Endothelial cell of umbilical vein (primary cell): ENCODE data around the gene TDRD5. TPM values are rescaled to one million over a fixed set of nuclear protein-coding genes. Genes with fewer than 3 reads are reported as not detected.

Experiments used
- BruUV-seq: library from RNA; stranded (reverse); fragments of 400-500 nt; replicated peaks from 2 replicates; lab custom pipeline; 2021; lab: Mats Ljungman, UMichigan
- CTCF ChIA-PET: fragments of 300-600, 350-600 bp; sonication (Branson Sonifier 250); formaldehyde crosslinking; loops from one replicate; lab custom pipeline; 2021; ENCODE audit warnings: antibody characterized with exemption, inconsistent platforms; lab: Charles Lee
- POLR2A ChIA-PET: fragments of 300-600, 350-600 bp; sonication (Branson Sonifier 250); formaldehyde crosslinking; loops from one replicate; lab custom pipeline; 2021; ENCODE audit warnings: antibody characterized with exemption, inconsistent platforms; lab: Charles Lee
- DNase-seq: peaks from one replicate; pipeline ENCODE4 v3.0.0-alpha.2; 2011; ENCODE audit warnings: low read depth, low spot score
- FAIRE-seq: peaks from 2 replicates; lab custom pipeline; 2011; peaks lifted over from hg19 to GRCh38; lab: Jason Lieb, UNC
- H2AFZ ChIP-seq: 2 replicates; pipeline ENCODE4 v1.6.0; 2012; ENCODE audit warnings: low read depth, low read length, control low read depth, inconsistent platforms
- H3K27ac ChIP-seq: 2 replicates; pipeline ENCODE4 v1.5.1; 2011; ENCODE audit warnings: low read depth, mild to moderate bottlenecking, control low read depth, low read length, moderate library complexity; ENCODE audit not compliant: insufficient read depth
- H3K27me3 ChIP-seq, 2 experiments: 2 replicates each; pipeline versions ENCODE4 v1.6.0 to v1.6.1; 2011; ENCODE audit warnings: low read length in 2 of 2, mixed read lengths in 1 of 2; ENCODE audit not compliant: control insufficient read depth in 2 of 2, insufficient read depth in 2 of 2
- H3K36me3 ChIP-seq, 2 experiments: 2 replicates in 1 of 2; 3 replicates in 1 of 2; pipeline ENCODE4 v1.5.1; 2011; ENCODE audit warnings: low read length in 2 of 2, mild to moderate bottlenecking in 1 of 2, moderate library complexity in 1 of 2; ENCODE audit not compliant: control insufficient read depth in 2 of 2, insufficient read depth in 2 of 2; ENCODE audit errors: extremely low read depth in 1 of 2
- H3K4me1 ChIP-seq: 3 replicates; pipeline ENCODE4 v1.5.1; 2011; ENCODE audit warnings: mild to moderate bottlenecking, low read length; ENCODE audit not compliant: control insufficient read depth, insufficient read depth; ENCODE audit errors: extremely low read depth
- H3K4me2 ChIP-seq: 2 replicates; pipeline ENCODE4 v1.6.1; 2011; ENCODE audit warnings: low read length, control low read depth, mixed read lengths; ENCODE audit not compliant: insufficient read depth
- H3K4me3 ChIP-seq, 3 experiments: fragments of 200-600 bp in 1 of 3; sonication (generic), shearing (Covaris generic) in 1 of 3; replicated peaks in 1 of 3; 2 replicates each; pipeline ENCODE4 v1.5.1; 2011 to 2016; ENCODE audit warnings: control low read depth in 3 of 3, low read length in 3 of 3, mild to moderate bottlenecking in 2 of 3, inconsistent platforms in 1 of 3, low read depth in 1 of 3, moderate library complexity in 1 of 3; ENCODE audit not compliant: insufficient read depth in 1 of 3
- H3K79me2 ChIP-seq: 2 replicates; pipeline ENCODE4 v1.6.0; 2012; ENCODE audit warnings: low read length, inconsistent platforms; ENCODE audit not compliant: control insufficient read depth, insufficient read depth
- H3K9ac ChIP-seq: replicated peaks from 2 replicates; pipeline ENCODE3; 2011; ENCODE audit warnings: low read length, control low read depth; ENCODE audit not compliant: insufficient read depth; ENCODE audit errors: extremely low read depth
- H3K9me1 ChIP-seq: replicated peaks from 3 replicates; pipeline ENCODE4 v1.6.0; 2011; ENCODE audit warnings: mild to moderate bottlenecking, low read length; ENCODE audit not compliant: control insufficient read depth, insufficient read depth; ENCODE audit errors: extremely low read depth
- H3K9me3 ChIP-seq: replicated peaks from 2 replicates; pipeline ENCODE4 v1.5.1; 2012; ENCODE audit warnings: low read length, inconsistent platforms; ENCODE audit not compliant: control insufficient read depth, insufficient read depth
- H4K20me1 ChIP-seq: replicated peaks from 2 replicates; pipeline ENCODE3; 2011; ENCODE audit warnings: mild to moderate bottlenecking, low read length; ENCODE audit not compliant: control insufficient read depth, insufficient read depth; ENCODE audit errors: extremely low read depth
- CTCF ChIP-seq, 2 donors: IDR thresholded peaks; 1 replicate in 1 of 2; 2 replicates in 1 of 2; pipeline ENCODE4 v1.5.1; 2011; ENCODE audit warnings: low read length in 2 of 2, mild to moderate bottlenecking in 2 of 2, moderate library complexity in 2 of 2, control low read depth in 1 of 2, inconsistent platforms in 1 of 2, low read depth in 1 of 2; ENCODE audit not compliant: insufficient read depth in 1 of 2; ENCODE audit errors: extremely low read depth in 1 of 2
- EZH2 ChIP-seq: IDR thresholded peaks from 2 replicates; pipeline ENCODE4 v1.6.1; 2012; ENCODE audit warnings: borderline replicate concordance, low read depth, mild to moderate bottlenecking, moderate library complexity, low read length, inconsistent platforms; ENCODE audit not compliant: severe bottlenecking
- FOS ChIP-seq: IDR thresholded peaks from 2 replicates; pipeline ENCODE4 v1.6.1; 2011; ENCODE audit warnings: mild to moderate bottlenecking, low read length, moderate library complexity, borderline replicate concordance; ENCODE audit not compliant: insufficient read depth
- GATA2 ChIP-seq: IDR thresholded peaks from 2 replicates; pipeline ENCODE4 v1.7.0; 2011; ENCODE audit warnings: low read depth, mild to moderate bottlenecking, moderate library complexity, mixed read lengths, low read length; ENCODE audit not compliant: insufficient read length, insufficient read depth
- JUN ChIP-seq: IDR thresholded peaks from 2 replicates; pipeline ENCODE4 v1.6.1; 2011; ENCODE audit warnings: borderline replicate concordance, low read depth; ENCODE audit not compliant: insufficient read length, insufficient read depth
- MYC ChIP-seq: IDR thresholded peaks from one replicate; pipeline ENCODE4 v1.6.1; 2011; ENCODE audit warnings: mild to moderate bottlenecking, low read depth, low read length
- POLR2A ChIP-seq: IDR thresholded peaks from 2 replicates; pipeline ENCODE4 v1.6.1; 2012; ENCODE audit warnings: low read depth, mild to moderate bottlenecking, control low read depth, low read length
- POLR2AphosphoS5 ChIP-seq: IDR thresholded peaks from 2 replicates; pipeline ENCODE4 v1.6.1; 2012; ENCODE audit warnings: low read depth, mild to moderate bottlenecking, control low read depth, low read length, moderate library complexity; ENCODE audit not compliant: insufficient read depth
- dilution Hi-C: fragments of 300-500 bp; cut with MboI; formaldehyde crosslinking; loops from one replicate; pipeline ENCODE4 v1.15.0; 2019; ENCODE audit warnings: low sequenced_read_pairs; ENCODE audit not compliant: extremely low pct_ligation_motif_present
- intact Hi-C: fragments of 100-400 bp; cut with micrococcal nuclease; formaldehyde crosslinking; loops from one replicate; pipeline ENCODE4 v1.10.0; 2022
- polyA plus RNA-seq, 4 experiments: library from polyadenylated mRNA; depleted of rRNA in 3 of 4; stranded (reverse) in 3 of 4; unstranded in 1 of 4; fragments of >200 nt; gene quantifications; 2 replicates each; pipeline versions ENCODE4 v1.2.1 to v1.2.3, GENCODE V29; 2011 to 2012; ENCODE audit warnings: missing spikeins in 1 of 4
- total RNA-seq: library from RNA; stranded (reverse); gene quantifications from 2 replicates; pipeline ENCODE4 v1.2.3, GENCODE V29; 2021
- TF ChIP-seq, protein P1 (sequence below): IDR thresholded peaks from 2 replicates; pipeline ENCODE4 v1.6.1; 2011; ENCODE audit not compliant: insufficient read depth, insufficient read length

TDRD5 gene
- total and polyA plus RNA-seq, 2 donors (not counting 3 experiments of a cell fraction or from before 2014, with no cell fraction given) = not detected

- Histone ChIP-seq H4K20me1 (no peaks in the 10 kb centered on the region), H3K4me2 (no peak overlapping the region), H3K9me3 (no peaks in the 10 kb centered on the region), H3K4me1 (no peaks in the 10 kb centered on the region), H3K27ac (no peak overlapping the region), H3K27me3 (peaks cover 2 to 7% of the 10 kb centered on the region in 2 experiments), H3K4me3 (no peak overlapping the region), H2AFZ (no peak overlapping the region), H3K9ac (no peak overlapping the region), H3K9me1 (no peaks in the 10 kb centered on the region), H3K79me2 (no peaks in the 10 kb centered on the region), H3K36me3 (no peaks in the 10 kb centered on the region)
- no TSS peak for BruUV-seq
- ChIA-PET POLR2A (no interaction called here), CTCF (interaction anchor here (1.0 kb wide), 1 partner anchor 154 kb away, joined by 3 read pairs; no protein-coding TSS in a partner anchor)
- dilution Hi-C loops (no loop called here), intact Hi-C loops (no loop called here)
- no peak for TF ChIP-seq POLR2A
- TF ChIP-seq MYC = no peak
- TF ChIP-seq POLR2AphosphoS5 = no peak
- TF ChIP-seq GATA2 = no peak
- TF ChIP-seq, protein P1, sequence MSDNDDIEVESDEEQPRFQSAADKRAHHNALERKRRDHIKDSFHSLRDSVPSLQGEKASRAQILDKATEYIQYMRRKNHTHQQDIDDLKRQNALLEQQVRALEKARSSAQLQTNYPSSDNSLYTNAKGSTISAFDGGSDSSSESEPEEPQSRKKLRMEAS = no peak
- TF ChIP-seq CTCF (IDR thresholded peaks at IDR 0.05; ENCODE audit: extremely low read depth in 1 of 2, insufficient read depth in 1 of 2, low read depth in 1 of 2, low read length in 2 of 2) = no peak
- no peak for TF ChIP-seq EZH2
- no peak for TF ChIP-seq FOS
- no peak for TF ChIP-seq JUN
- DNase-seq (no peak), FAIRE-seq (no peak)
Observed at GRCh38 chr1:179637211-179637860, 45.7 kb downstream of the TDRD5 start.
